HFFc6 (cell line): ENCODE results near the gene TPSG1. TPM values are rescaled to one million over a fixed set of nuclear protein-coding genes. Genes with fewer than 3 reads are reported as not detected.

Experiments
- DNase-seq: peaks from one replicate; pipeline ENCODE4 v3.0.0-alpha.2; 2018
- H3K27ac Mint-ChIP-seq: 2 replicates; pipeline ENCODE4 v1.8.0; 2020; ENCODE audit warnings: mild to moderate bottlenecking, mixed read lengths
- H3K27me3 Mint-ChIP-seq: 2 replicates; pipeline ENCODE4 v1.8.0; 2021; ENCODE audit warnings: mild to moderate bottlenecking, moderate library complexity, mixed read lengths; ENCODE audit not compliant: insufficient read depth
- H3K36me3 Mint-ChIP-seq: 2 replicates; pipeline ENCODE4 v1.8.0; 2021; ENCODE audit warnings: low read depth, mixed read lengths
- H3K4me1 Mint-ChIP-seq: 2 replicates; pipeline ENCODE4 v1.8.0; 2020; ENCODE audit warnings: low read depth, mixed read lengths
- H3K4me3 Mint-ChIP-seq: 2 replicates; pipeline ENCODE4 v1.8.0; 2020; ENCODE audit warnings: mild to moderate bottlenecking, moderate library complexity, mixed read lengths
- H3K9me3 Mint-ChIP-seq: 2 replicates; pipeline ENCODE4 v1.8.0; 2020; ENCODE audit warnings: mild to moderate bottlenecking, mixed read lengths
- CTCF ChIP-seq: fragments of 200-600 bp; sonication (generic); IDR thresholded peaks from 2 replicates; pipeline ENCODE4 v1.5.0; 2021; ENCODE audit warnings: antibody characterized with exemption, mild to moderate bottlenecking
- total RNA-seq, 6 experiments: library from RNA; stranded (reverse); fragmentation: NEBNext Ultra II Directional; extraction: Animal tissue kit (Norgen Biotek cat#: 25700); gene quantifications; 2 replicates in 1 of 6; 3 replicates in 5 of 6; pipeline ENCODE4 v1.2.3, GENCODE V29; 2021

TPSG1 gene
- total RNA-seq, 6 experiments from 2014 or later: 0.23 TPM; not detected in 5

GRCh38 chr16:1220841-1221627 lies 4.0 kb downstream of the TPSG1 start:
- Mint-ChIP-seq H3K9me3 (no peaks in the 10 kb centered on the region), H3K4me1 (peaks cover 4% of the 10 kb centered on the region; the same call in 1 of the 2 replicates), H3K4me3 (no peak overlapping the region), H3K36me3 (no peaks in the 10 kb centered on the region), H3K27ac (no peak overlapping the region), H3K27me3 (peaks cover 6% of the 10 kb centered on the region)
- TF ChIP-seq CTCF: no peak
- DNase-seq: no peak

GRCh38 chr16:1220098-1220728 lies 4.9 kb downstream of the TPSG1 start:
- no peak for TF ChIP-seq CTCF
- Mint-ChIP-seq H3K27me3 (peaks cover 6% of the 10 kb centered on the region), H3K36me3 (no peaks in the 10 kb centered on the region), H3K4me3 (no peak overlapping the region), H3K4me1 (no peaks in the 10 kb centered on the region), H3K9me3 (no peaks in the 10 kb centered on the region), H3K27ac (no peak overlapping the region)
- DNase-seq: no peak

DNA sequence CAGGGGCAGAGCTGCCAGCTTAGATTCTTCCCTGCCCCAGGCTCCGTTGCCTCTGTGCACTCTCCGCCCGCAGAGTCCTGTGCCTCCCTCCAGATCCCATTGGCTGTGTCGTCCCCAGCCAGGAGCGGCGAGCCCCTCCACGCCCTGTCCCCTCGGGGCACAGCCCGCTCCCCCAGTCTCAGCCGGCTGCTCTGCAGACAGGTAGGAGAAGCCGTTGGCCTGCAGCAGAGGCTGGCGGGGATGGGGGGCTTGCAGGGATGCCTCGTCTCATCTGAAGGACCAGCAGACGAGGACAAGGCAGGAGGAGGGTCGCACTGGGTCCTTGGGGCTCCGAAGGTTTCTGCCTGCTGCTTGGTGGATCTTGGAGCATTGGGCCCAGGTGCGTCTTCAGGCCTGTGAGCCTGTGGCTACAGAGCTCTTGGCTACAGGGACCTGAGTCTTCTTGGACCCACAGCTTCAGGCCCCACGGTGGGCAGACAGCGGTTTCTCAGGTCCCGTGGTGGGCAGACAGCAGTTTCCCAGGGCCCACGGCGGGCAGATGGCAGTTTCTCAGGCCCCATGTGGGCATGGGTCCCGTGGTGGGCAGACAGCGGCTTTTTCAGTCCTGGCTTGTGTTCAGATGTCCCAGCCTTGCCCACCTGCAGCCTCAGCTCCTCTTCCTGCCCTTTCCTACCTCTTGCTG lies 6.0 kb downstream of the TPSG1 start:
- Mint-ChIP-seq H3K4me3 (no peak overlapping the region), H3K27me3 (peaks cover 6% of the 10 kb centered on the region), H3K9me3 (no peaks in the 10 kb centered on the region), H3K4me1 (no peaks in the 10 kb centered on the region), H3K36me3 (no peaks in the 10 kb centered on the region), H3K27ac (no peak overlapping the region)
- no peak for TF ChIP-seq CTCF
- DNase-seq: no peak

GRCh38 chr16:1218061-1218929 lies 6.8 kb downstream of the TPSG1 start:
- H3K9me3 Mint-ChIP-seq: no peaks in the 10 kb centered on the region
- no peaks in the 10 kb centered on the region for H3K4me1 Mint-ChIP-seq
- no peak overlapping the region for H3K4me3 Mint-ChIP-seq
- TF ChIP-seq CTCF: no peak
- H3K36me3 Mint-ChIP-seq: no peaks in the 10 kb centered on the region
- DNase-seq: no peak
- peaks cover 6% of the 10 kb centered on the region for H3K27me3 Mint-ChIP-seq
- H3K27ac Mint-ChIP-seq: no peak overlapping the region

GRCh38 chr16:1217526-1217925 lies 7.5 kb downstream of the TPSG1 start:
- H3K4me3 Mint-ChIP-seq: no peak overlapping the region
- TF ChIP-seq CTCF: no peak
- no peak for DNase-seq
- no peak overlapping the region for H3K27ac Mint-ChIP-seq
- H3K4me1 Mint-ChIP-seq: no peaks in the 10 kb centered on the region
- no peaks in the 10 kb centered on the region for H3K36me3 Mint-ChIP-seq
- peaks cover 3% of the 10 kb centered on the region; the same call in 1 of the 2 replicates for H3K27me3 Mint-ChIP-seq
- no peaks in the 10 kb centered on the region for H3K9me3 Mint-ChIP-seq
